GM15510 (cell line): ENCODE data around the gene TMEM185B.

Experiments
- POLR2A ChIP-seq: IDR thresholded peaks from 3 replicates; pipeline ENCODE4 v1.6.1; 2011; ENCODE audit warnings: borderline replicate concordance; ENCODE audit not compliant: insufficient read length; ENCODE audit errors: extremely low read depth

TMEM185B gene

DNA sequence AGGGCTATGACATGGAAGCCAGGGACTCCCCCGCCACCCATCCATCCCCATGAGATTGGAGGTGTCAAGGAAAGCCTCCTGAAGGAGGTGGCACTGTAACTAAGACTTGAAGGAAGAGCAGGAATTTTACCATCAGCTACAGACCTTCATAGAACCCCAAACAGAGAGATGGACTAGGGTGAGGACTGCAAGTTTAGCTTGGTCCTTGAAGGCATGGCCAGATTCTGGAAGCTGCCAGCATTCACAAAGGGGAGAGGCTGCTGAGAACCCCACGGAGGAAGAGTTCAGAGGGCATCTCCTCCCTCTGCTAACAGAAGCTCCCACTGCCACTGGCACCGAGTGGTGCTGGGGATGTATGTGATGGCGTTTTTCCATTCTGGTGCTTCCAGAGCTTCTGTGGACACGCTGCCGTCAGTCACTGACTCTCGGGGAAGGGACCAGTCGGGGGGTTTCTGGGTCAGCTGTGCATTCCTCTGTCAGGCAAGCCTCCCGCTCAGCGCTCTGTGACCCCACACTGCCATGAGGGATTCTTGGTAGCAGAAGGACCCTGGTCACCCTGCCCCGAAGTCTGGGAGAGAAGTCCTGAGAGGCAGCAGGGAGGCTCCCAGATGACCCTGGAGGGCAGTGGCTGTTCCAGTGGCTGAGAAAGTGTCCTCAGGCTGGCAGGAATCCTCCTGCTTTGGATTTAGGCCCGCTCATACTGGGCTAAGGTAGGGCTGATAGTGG lies 18.1 kb downstream of the TMEM185B start:
- no peak for TF ChIP-seq POLR2A

DNA sequence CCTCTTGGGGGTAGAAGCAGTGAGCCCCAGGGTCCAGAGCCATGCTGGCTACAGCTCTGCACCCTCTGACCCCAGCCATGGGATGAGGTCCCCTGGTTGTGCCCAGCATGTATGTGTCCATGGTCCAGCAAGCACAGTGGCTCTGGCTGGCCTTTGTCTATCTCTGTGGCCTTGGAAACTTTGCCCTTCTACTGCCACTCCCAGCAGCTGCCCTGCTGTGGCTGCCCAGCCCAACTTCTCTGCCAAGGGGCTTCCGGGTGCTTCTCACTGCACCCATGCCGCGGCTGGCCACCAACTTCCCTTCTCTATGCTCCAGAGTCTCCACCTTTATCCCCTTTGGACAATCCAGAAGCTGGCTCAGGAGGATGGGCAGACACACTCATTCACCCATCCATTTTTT lies 18.8 kb downstream of the TMEM185B start:
- no peak for TF ChIP-seq POLR2A

DNA sequence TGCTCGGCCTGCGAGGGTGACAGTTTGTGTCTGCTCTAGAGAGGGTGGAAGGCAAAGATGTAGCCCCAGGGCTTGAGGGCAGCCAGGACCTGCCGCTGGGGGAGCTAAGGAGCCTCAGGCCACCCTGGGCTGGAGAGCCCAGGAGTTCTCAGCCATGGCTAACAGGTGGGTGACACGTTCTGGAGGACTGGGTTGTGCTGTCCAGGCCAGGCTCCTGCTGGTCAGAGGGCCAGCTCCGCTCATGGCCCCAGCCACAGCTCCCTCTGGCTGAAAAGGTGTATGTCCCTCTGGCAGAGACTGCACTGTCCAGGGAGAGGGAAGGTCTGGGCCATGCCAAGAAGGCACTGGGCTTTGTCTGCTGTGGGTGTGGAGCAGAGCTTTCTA lies 19.2 kb downstream of the TMEM185B start:
- TF ChIP-seq POLR2A = no peak

DNA sequence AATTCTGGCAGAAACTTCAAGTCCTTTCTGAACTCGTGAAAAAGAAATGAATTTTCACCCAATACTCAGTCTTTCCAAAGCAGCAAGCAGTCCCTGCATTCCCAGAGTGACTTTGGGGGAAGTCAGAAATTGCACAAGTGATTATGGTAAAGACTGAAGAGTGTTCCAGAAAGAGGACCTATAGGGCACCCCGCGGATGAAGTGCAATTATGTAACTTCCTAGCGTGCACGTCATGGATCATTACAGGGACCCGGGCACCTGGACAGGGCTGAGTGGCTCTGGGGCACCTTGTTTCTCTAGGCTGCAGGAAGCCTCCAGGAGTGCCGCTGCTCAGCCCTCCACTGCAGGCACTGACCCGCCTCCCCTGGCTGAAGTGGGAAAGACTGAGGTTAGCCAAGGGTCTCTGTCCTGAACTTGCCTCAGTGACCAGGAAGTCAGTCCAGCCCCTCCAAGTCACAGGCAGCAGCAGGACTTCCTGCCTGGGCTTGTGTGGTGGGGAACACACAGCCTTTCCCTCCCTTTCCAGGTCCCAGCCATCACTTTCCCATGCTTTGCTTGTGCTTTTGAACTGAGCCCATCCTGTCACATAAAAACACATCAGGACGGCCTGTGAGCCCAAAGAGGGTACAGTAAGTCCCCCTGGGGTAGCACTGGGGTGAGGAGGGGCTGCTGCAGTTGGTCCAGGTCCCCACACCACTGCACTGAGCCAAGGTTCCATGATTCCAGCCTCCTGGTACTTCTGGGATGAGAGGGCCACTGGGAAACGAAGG lies 19.8 kb downstream of the TMEM185B start:
- no peak for TF ChIP-seq POLR2A

DNA sequence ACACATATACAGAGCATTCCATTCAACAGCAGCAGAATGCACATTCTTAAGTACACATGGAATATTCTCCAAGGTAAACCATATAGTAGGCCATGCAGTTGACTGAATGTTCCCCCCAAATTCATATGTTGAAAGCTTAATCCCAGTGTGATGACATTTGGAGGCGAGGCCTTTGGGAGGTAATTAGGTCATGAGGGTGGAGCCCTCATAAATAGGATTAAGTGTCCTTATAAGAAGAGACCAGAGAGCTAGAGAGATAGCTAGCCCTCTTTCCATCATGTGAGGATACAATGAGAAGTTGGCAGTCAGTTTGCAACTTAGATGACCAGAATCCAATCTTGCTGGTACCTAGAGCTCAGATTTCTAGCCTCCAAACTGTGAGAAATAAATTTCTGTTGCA lies 27.6 kb downstream of the TMEM185B start:
- no peak for TF ChIP-seq POLR2A

DNA sequence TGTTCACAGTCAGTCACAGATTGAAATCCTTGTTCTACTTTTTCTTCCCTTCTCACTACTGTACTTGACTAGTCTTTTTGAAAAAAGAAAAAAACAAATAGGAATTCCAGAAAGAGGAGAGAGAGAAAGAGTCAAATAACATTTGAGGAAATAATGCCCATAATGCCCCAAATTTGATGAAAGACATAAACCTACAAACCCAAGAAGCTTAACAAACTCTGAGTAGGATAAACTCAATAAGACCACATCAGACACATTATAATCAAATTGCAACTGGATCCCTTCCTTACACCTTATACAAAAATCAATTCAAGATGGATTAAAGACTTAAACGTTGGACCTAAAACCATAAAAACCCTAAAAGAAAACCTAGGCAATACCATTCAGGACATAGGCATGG lies 30.9 kb downstream of the TMEM185B start:
- TF ChIP-seq POLR2A = no peak

DNA sequence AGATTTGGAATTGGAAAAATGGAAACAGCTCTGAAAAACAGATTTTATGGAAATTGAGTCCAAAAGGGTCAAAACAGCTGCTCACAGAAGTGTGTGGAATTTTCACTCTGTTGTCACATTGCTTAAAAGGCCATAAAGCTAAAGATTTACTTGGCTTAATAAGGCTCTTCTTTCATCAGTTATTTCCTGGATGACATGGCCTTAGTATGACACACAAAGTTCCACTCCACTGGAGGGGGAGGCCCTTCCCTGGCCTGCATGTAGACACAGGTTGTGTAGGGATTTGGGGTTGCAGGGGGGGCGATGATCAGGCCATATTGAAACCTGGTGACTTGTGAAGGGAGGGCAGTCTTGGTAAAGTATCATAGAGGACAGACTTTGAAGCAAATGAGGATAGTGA lies 34.0 kb downstream of the TMEM185B start:
- TF ChIP-seq POLR2A = no peak

DNA sequence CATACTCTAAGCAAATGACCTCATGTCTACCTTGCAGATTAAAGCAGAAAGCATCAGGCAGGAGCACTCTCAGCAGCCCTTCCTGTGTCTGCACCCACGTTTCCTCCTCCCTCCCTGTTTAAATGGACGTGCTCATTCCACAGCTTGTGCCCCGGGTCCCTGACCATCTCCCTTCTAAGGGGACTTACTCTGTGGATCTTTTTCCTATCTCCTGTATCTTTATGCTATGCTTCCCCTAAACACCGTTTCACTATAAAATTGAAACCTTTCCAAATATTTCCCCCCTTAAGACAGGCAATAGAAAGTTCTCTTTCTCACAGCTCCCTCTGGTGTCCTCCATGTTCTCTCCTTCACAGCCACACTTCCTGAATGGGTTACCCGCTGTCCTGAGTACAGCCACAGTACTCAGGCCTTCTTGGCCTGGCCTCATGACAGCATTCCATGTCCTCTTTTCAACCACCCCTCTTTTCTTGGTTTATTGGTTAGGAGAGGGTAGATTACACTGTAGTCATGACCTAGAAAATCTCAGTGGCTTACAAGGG lies 41.1 kb downstream of the TMEM185B start:
- TF ChIP-seq POLR2A = no peak

DNA sequence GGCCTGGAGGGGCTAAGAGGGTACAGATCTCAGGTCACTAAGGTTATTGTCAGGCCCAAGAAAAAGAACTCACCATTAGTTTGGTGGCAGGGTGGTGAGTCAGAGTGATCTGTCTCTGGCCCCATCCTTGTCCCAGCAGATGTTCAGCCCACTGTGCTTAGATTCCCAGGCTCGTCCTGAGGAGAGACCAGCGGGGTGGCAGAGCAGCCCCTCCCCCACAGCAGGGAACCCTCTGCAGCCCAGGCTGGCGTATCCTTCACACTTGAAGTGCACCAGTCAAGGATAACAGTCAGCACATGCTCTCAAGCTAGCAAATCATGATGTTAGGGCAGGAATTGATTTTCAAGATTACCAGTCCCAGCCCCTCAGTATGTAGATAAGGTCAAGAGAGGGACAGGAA lies 43.1 kb downstream of the TMEM185B start:
- no peak for TF ChIP-seq POLR2A

DNA sequence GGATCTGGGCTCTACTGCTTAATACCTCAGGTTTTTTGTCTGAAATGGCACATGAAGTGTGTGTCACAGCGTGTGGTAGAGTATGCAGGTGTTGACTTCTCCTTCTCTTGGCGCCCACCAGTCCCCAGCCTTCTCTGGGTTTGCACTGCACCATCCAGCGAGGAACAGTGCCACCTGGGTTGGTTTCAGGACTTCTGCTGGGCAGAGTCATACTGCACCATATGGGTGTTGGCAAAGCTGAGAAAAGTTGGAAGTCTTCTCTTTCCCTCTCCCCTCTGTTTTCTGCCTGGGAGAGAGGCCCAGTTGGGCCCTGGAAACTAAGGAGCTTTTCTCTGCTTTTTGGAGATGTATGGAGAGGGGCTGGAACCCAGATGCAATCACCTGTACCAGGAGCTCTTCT lies 43.8 kb downstream of the TMEM185B start:
- no peak for TF ChIP-seq POLR2A

DNA sequence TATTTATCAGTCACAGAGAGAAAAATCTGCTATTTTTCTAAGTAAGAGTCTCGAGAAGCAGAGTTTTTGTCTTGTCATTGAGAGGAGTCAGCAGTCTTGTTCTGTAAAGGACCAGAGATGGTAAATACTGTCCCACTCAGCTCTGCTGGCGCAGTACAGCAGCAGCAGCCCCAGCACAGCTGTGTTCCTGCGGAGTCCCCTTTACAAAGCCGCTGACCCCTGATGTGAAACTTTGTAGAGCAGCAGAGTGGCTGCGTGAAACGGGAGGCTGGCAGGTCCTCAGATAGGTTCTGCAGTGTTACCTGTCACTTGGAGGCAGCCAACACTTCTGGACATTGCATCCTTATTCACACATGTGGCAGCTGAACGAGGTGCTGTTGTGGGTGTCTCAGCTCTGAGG lies 45.2 kb downstream of the TMEM185B start:
- TF ChIP-seq POLR2A = no peak

DNA sequence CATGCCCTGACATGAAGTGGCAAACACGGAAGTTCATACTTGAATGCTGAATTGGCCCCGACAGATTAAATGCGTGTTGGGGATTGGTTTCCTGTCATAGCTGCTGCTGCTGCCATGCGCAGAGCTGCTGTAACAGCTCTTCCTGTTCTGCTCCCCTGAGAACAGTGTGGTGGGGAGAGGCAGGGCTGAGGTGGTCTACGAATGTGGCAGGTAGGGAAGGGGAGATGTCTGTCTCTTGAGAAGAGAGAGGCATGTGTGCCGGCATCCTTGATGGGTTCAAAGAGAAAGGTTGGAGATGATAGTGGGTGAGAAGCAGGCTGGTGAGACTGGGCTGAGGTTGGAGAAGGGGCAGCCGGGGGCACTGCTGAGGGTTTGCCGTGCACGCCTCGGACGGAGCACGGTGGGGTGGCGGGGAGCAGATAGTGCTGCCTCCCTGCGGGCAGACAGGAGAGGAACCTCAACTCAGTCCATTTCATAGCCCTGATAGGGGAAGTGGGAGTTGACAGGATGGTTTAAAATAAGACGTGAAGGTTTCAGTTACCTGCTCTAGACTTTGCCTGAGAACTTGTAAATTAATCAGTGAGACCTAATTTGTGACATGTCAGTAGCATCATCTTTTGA lies 46.1 kb downstream of the TMEM185B start:
- TF ChIP-seq POLR2A = peak; percentile 84

DNA sequence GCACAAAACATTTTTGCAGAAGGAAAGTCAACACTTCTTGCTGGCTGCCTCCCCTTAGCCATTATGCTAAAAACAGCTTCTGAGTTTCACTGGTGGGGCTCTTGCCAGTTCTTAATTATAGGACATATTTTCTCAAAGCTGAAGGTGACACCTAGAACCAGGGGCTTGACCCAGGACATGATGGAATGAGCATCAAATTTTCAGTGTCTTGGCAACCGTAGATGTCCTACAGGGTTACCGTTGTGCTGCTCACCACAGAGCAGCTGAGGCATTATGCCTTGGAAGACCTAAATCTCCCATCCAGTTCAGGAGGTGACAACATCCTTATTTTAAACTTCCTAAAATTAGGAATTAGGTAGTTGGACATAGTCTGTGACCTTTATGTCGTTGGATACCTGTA lies 46.7 kb downstream of the TMEM185B start:
- TF ChIP-seq POLR2A = no peak

DNA sequence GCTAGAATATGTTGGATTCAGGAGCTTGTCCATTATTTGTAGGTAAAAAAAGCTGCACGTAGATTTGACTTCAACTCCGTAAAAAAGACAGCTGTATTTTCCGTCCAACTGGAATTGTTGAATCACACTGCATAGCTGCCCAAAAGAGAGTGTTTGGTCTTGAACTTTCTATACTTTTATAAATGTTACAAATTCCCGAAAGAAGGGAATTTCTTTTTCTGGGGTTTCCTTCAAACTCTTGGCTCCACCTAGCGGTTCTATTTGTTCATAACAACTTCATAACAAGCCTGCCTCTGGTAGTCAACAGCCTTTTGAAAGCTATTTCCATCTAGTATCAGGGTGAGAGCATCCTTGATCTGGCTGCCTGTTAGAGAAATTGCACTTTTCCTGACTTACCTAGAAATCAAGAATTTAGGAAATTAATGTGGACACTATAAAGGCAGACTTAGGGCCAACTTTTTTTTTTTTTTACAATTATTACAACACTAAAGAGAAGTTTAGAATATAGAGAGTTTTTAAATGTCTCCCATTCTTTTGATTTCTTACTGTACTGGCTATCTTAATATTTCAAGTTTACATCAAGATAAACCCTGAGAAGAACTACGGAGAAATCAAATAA lies 48.1 kb downstream of the TMEM185B start:
- TF ChIP-seq POLR2A = no peak
